ENCODE results near the gene LRRC10B. TPM values are rescaled to one million over a fixed set of nuclear protein-coding genes. Genes with fewer than 3 reads are reported as not detected.
A peak's percentile ranks its signal among the peaks of the same experiment; 100 is the strongest.

Gene LRRC10B
- total and polyA plus RNA-seq, 12 donors: 0.33 to 2.6 (median 0.70) TPM; not detected in 1

DNA sequence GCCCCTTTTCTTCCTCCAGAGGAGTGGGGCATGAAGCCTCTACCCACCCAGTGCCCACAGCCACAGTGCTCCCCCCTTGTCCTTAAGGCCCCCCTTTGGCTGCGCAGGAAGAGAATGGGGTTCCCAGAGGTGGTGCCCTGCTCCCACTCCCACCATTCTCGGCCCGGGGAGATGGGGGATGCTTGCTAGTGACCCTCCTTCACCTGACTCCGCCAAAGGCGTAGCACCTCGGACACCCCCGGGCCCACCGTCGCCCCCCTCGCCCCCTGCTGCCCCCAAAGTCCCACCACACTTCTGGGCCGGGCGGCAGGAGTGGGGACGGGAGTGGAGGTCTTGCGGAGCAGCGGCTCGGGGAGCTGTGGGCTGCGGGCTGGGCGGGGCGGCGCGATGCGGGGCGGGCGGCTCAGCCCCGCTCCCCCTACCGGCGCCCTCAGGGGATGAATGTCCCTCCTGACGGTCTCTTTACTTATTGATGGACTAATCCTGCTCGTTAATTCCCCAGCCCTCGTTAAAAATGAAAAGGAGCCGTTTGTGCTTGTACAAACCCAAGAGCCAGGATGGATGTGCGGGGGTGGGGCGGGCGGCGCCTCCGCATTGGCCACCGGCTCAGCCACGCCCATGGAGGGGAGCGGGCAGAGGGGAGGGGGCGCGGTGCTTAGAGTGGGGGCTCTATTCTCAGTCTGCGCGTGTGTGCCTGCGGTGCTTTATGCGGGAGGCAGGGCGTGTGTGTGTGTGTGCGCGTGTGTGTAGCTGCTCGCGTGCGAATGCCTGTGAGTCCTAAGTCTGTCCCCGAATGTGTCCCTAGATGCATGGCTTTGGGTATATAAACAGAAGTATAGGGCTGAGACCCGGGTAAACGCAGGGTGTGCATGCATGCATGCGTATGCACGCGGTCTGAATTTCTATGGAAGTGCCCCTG is 46.8 kb downstream of the LRRC10B start:
- ATAC-seq (no peak), DNase-seq (no peak)
- no peaks in the 10 kb centered on the region for H3K36me3 ChIP-seq
- peaks cover 0 to 49% (median 7%) of the 10 kb centered on the region in 7 donors for H3K27me3 ChIP-seq
- TF ChIP-seq, protein P1, sequence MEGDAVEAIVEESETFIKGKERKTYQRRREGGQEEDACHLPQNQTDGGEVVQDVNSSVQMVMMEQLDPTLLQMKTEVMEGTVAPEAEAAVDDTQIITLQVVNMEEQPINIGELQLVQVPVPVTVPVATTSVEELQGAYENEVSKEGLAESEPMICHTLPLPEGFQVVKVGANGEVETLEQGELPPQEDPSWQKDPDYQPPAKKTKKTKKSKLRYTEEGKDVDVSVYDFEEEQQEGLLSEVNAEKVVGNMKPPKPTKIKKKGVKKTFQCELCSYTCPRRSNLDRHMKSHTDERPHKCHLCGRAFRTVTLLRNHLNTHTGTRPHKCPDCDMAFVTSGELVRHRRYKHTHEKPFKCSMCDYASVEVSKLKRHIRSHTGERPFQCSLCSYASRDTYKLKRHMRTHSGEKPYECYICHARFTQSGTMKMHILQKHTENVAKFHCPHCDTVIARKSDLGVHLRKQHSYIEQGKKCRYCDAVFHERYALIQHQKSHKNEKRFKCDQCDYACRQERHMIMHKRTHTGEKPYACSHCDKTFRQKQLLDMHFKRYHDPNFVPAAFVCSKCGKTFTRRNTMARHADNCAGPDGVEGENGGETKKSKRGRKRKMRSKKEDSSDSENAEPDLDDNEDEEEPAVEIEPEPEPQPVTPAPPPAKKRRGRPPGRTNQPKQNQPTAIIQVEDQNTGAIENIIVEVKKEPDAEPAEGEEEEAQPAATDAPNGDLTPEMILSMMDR (IDR thresholded peaks at IDR 0.05): peak in 1 of 9 donors; percentile 9
- intact Hi-C loops (cut with DNase I): no loop called here
- 25 to 35% methylated on average over 55 to 57 of the region's 57 CpGs for WGBS, 2 donors
- peaks cover 0 to 30% (median 22%) of the 10 kb centered on the region in 9 donors for H3K4me1 ChIP-seq
- no peak overlapping the region for H3K27ac ChIP-seq
- no peak overlapping the region for H3K4me3 ChIP-seq
- H3K9me3 ChIP-seq: no peaks in the 10 kb centered on the region

DNA sequence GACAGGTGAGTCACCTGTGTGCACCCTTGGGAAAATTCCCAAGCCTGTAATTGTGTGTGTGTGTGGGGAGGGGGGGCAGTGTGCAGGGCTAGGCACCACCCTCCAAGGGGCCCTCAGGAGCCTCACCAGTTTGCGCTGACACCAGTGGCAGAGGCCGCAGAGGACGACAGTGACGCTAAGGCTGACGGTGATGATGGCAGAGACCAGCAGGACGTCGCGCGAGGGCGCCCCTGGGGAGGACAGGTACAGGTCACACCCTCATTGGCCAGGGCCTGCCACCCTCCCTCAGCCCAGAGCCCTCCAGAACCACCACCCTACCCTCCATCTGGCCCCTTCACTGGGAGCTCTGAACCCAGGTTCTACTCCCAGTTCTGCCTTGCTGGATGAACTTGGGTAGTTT is 47.4 kb downstream of the LRRC10B start:
- H3K36me3 ChIP-seq: no peaks in the 10 kb centered on the region
- H3K4me3 ChIP-seq: no peak overlapping the region
- H3K27me3 ChIP-seq: peaks cover 0 to 49% (median 7%) of the 10 kb centered on the region in 7 donors
- TF ChIP-seq, protein P1 (IDR thresholded peaks at IDR 0.05): no peak
- no peak for DNase-seq
- H3K27ac ChIP-seq: no peak overlapping the region
- H3K4me1 ChIP-seq: peaks cover 0 to 23% (median 16%) of the 10 kb centered on the region in 9 donors
- intact Hi-C loops (cut with DNase I): no loop called here
- 71 to 74% methylated on average over 10 of the region's 10 CpGs for WGBS, 2 donors
- H3K9me3 ChIP-seq: no peaks in the 10 kb centered on the region
- ATAC-seq: no peak

DNA sequence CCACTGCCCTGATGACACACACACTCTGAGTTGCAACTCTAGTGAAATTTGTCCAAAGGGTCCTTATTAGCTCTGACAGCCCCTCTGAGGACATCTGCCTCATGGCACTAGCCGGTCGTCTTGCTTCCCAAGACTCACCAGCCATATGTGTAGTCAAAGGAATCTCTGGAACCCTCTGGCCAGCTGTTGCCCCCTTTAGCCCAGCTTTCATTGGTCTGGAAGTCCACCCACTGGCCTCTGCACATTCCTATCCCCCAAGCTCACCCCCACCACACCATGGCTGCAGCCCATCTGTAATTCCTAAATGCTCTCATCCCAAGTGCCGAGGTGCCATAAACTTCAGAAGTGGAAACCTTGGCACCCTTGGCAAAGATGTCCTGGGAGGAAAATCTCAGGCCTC is 48.1 kb downstream of the LRRC10B start:
- H3K36me3 ChIP-seq: no peaks in the 10 kb centered on the region
- DNase-seq: no peak
- TF ChIP-seq, protein P1 (IDR thresholded peaks at IDR 0.05): no peak
- intact Hi-C loops (cut with DNase I): no loop called here
- H3K4me3 ChIP-seq: no peak overlapping the region
- H3K27ac ChIP-seq: no peak overlapping the region
- 86% methylated on average over 3 of the region's 3 CpGs for WGBS, 2 donors
- no peaks in the 10 kb centered on the region for H3K9me3 ChIP-seq
- no peak for ATAC-seq
- peaks cover 0 to 49% (median 7%) of the 10 kb centered on the region in 7 donors for H3K27me3 ChIP-seq
- peaks cover 0 to 17% (median 12%) of the 10 kb centered on the region in 9 donors for H3K4me1 ChIP-seq

Small RNA genes lying within 50 kb of the gene (microRNA-seq; reads per million reads assigned to microRNA genes)
- 0 reads per million in 2 donors for gene MIR4488

Other genes with a start within 250 kb of the LRRC10B start
- 1 to 10 TPM in 4 of 10 donors, under 1 TPM in 6; 0.47 to 2.2 (median 0.89) TPM for gene VWCE, start 213.4 kb upstream of the LRRC10B start, total RNA-seq
- gene VWCE, start 213.4 kb upstream of the LRRC10B start, polyA plus RNA-seq: 1 to 10 TPM in 1 of 2 donors, under 1 TPM in 1; 0.42 to 1.2 TPM
- gene DDB1, start 175.6 kb upstream of the LRRC10B start, total RNA-seq: 100 to 1,000 TPM; 101 to 147 (median 129) TPM
- 100 to 1,000 TPM in 1 of 2 donors, 10 to 100 TPM in 1; 59.0 to 147 TPM for gene DDB1, start 175.6 kb upstream of the LRRC10B start, polyA plus RNA-seq
- gene TKFC, start 175.5 kb upstream of the LRRC10B start, total RNA-seq: 10 to 100 TPM; 13.9 to 26.1 (median 20.9) TPM
- gene TKFC, start 175.5 kb upstream of the LRRC10B start, polyA plus RNA-seq: 10 to 100 TPM; 11.8 to 12.1 TPM
- gene CYB561A3, start 146.9 kb upstream of the LRRC10B start, total RNA-seq: 10 to 100 TPM in 5 of 10 donors, 1 to 10 TPM in 5; 6.0 to 18.6 (median 9.7) TPM
- gene CYB561A3, start 146.9 kb upstream of the LRRC10B start, polyA plus RNA-seq: 10 to 100 TPM; 10.5 to 11.8 TPM
- 10 to 100 TPM; 14.4 to 25.9 (median 17.6) TPM for gene TMEM138, start 146.4 kb upstream of the LRRC10B start, total RNA-seq
- 10 to 100 TPM; 28.0 to 35.3 TPM for gene TMEM138, start 146.4 kb upstream of the LRRC10B start, polyA plus RNA-seq
- 1 to 10 TPM; 2.9 to 6.8 (median 4.1) TPM for gene TMEM216, start 116.2 kb upstream of the LRRC10B start, total RNA-seq
- gene TMEM216, start 116.2 kb upstream of the LRRC10B start, polyA plus RNA-seq: 1 to 10 TPM; 6.3 to 8.3 TPM
- 10 to 100 TPM; 37.7 to 51.8 (median 43.3) TPM for gene CPSF7, start 78.8 kb upstream of the LRRC10B start, total RNA-seq
- 10 to 100 TPM; 22.3 to 43.8 TPM for gene CPSF7, start 78.8 kb upstream of the LRRC10B start, polyA plus RNA-seq
- gene SDHAF2, start 78.6 kb upstream of the LRRC10B start, total RNA-seq: 10 to 100 TPM; 24.4 to 39.9 (median 32.7) TPM
- 10 to 100 TPM; 43.4 to 56.1 TPM for gene SDHAF2, start 78.6 kb upstream of the LRRC10B start, polyA plus RNA-seq
- 10 to 100 TPM; 11.5 to 26.1 (median 18.7) TPM for gene SYT7, start 72.3 kb downstream of the LRRC10B start, total RNA-seq
- gene SYT7, start 72.3 kb downstream of the LRRC10B start, polyA plus RNA-seq: 10 to 100 TPM; 17.1 to 19.4 TPM
- gene DAGLA, start 171.6 kb downstream of the LRRC10B start, total RNA-seq: 1 to 10 TPM; 1.8 to 5.0 (median 3.4) TPM
- gene DAGLA, start 171.6 kb downstream of the LRRC10B start, polyA plus RNA-seq: 1 to 10 TPM; 1.5 to 1.7 TPM
- gene MYRF, start 243.9 kb downstream of the LRRC10B start, total RNA-seq: 1 to 10 TPM in 1 of 10 donors, under 1 TPM in 9; 0.13 to 1.2 (median 0.26) TPM
- gene MYRF, start 243.9 kb downstream of the LRRC10B start, polyA plus RNA-seq: under 1 TPM; 0.16 to 0.37 TPM

Data from heart right ventricle (tissue), 16 donors.